Psoas muscle (tissue), 8 donors: ENCODE results near the gene KDM2A. TPM values are rescaled to one million over a fixed set of nuclear protein-coding genes. Genes with fewer than 3 reads are reported as not detected.
"Not testable (repeated sequence)": the region's sequence is repeated elsewhere in the genome, so short reads cannot be mapped to it uniquely, and the experiment has no call there.

Source experiments
- ATAC-seq, 4 donors: fragments of 200-7000 bp; cut with Tn5 transposase; one replicate each; pipeline ENCODE4 v1.9.1; 2020; ENCODE audit warnings: moderate library complexity in 3 of 4, mild to moderate bottlenecking in 2 of 4
- DNase-seq, 2 donors: peaks; one replicate each; pipeline ENCODE4 v3.0.0-alpha.2; 2020
- H3K27ac ChIP-seq: fragments of 200-600 bp; one replicate; pipeline ENCODE4 v1.8.0; 2022
- H3K27me3 ChIP-seq, 3 donors: fragments of 200-600 bp in 1 of 3; one replicate each; pipeline versions ENCODE4 v1.6.1 to v1.8.0; 2013 to 2022; ENCODE audit warnings: low read length in 2 of 3, mild to moderate bottlenecking in 2 of 3, moderate library complexity in 1 of 3; ENCODE audit not compliant: insufficient read depth in 3 of 3
- H3K36me3 ChIP-seq, 2 donors: fragments of 200-600 bp in 1 of 2; one replicate each; pipeline versions ENCODE4 v1.6.1 to v1.8.0; 2013 to 2022; ENCODE audit warnings: low read depth in 1 of 2, mild to moderate bottlenecking in 1 of 2, moderate library complexity in 1 of 2; ENCODE audit not compliant: insufficient read depth in 1 of 2
- H3K4me1 ChIP-seq: fragments of 200-600 bp; one replicate; pipeline ENCODE4 v1.8.0; 2022
- H3K4me3 ChIP-seq: fragments of 200-600 bp; one replicate; pipeline ENCODE4 v1.8.0; 2022; ENCODE audit warnings: mild to moderate bottlenecking
- H3K9me3 ChIP-seq: fragments of 200-600 bp; one replicate; pipeline ENCODE4 v1.8.0; 2022
- WGBS, 3 donors: extraction: QIAGEN DNeasy Blood & Tissue Kit; methylation state at CpG; one replicate each; pipeline versions ENCODE4 v1.1.6 to v1.1.7; 2013; 5-methylcytosine and 5-hydroxymethylcytosine counted together
- intact Hi-C, 2 donors: fragments of 100-400 bp; cut with DNase I; formaldehyde crosslinking; loops; one replicate each; pipeline versions ENCODE4 v1.11.0 to v1.14.2; 2022
- polyA plus RNA-seq, 3 donors: library from polyadenylated mRNA; stranded (reverse); fragments of 200-250 nt; gene quantifications; one replicate each; pipeline ENCODE4 v1.2.3, GENCODE V29; 2013
- total RNA-seq, 4 donors: library from RNA; stranded (reverse); fragmentation: NEBNext Ultra II Directional in 2 of 4; extraction: Animal tissue kit (Norgen Biotek cat#: 25700) in 2 of 4; gene quantifications; one replicate each; pipeline versions ENCODE4 v1.2.1 to v1.2.4, GENCODE V29; 2021 to 2023
- TF ChIP-seq, protein P1 (sequence below): fragments of 200-600 bp; IDR thresholded peaks from one replicate; pipeline ENCODE4 v1.8.0; 2022; ENCODE audit warnings: antibody characterized with exemption
- donor health status: healthy with polysubstance abuse.
- donor health status: DM: no; HTN: no; CAD: no; lungs with moderate emphysema.
- donor health status: Bipolar disorder and iron deficiency.
- donor health status: healthy.
- donor health status: DM: yes; HTN: yes; CAD: no.
- donor health status: DM: no; HTN: no; CAD: no.
- donor health status: DM: no; HTN: no; CAD: no.
- donor health status: DM: yes; HTN: yes; CAD: no.

The KDM2A gene
- total and polyA plus RNA-seq, 7 donors = 26.6 to 67.9 (median 52.4) TPM

DNA sequence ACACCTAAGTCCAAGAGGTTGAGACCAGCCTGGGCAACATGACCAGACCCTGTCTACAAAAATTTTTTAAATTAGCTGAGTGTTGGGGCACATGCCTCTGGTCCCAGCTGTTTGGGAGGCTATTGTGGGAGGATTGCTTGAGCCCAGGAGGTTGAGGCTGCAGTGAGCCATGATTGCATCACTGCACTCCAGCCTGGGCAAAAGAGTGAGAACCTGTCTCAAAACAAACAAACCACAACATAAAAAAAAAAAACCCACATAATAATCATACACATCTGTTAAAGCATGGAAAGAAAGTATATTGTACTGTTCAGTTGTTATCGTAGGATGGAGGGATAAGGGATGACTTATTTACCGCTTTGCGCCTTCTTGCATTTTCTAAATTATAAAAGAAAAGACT, 111.3 kb downstream of the KDM2A start:
- TF ChIP-seq, protein P1, sequence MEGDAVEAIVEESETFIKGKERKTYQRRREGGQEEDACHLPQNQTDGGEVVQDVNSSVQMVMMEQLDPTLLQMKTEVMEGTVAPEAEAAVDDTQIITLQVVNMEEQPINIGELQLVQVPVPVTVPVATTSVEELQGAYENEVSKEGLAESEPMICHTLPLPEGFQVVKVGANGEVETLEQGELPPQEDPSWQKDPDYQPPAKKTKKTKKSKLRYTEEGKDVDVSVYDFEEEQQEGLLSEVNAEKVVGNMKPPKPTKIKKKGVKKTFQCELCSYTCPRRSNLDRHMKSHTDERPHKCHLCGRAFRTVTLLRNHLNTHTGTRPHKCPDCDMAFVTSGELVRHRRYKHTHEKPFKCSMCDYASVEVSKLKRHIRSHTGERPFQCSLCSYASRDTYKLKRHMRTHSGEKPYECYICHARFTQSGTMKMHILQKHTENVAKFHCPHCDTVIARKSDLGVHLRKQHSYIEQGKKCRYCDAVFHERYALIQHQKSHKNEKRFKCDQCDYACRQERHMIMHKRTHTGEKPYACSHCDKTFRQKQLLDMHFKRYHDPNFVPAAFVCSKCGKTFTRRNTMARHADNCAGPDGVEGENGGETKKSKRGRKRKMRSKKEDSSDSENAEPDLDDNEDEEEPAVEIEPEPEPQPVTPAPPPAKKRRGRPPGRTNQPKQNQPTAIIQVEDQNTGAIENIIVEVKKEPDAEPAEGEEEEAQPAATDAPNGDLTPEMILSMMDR = no peak
- Histone ChIP-seq H3K27ac (no peak overlapping the region), H3K9me3 (no peaks in the 10 kb centered on the region), H3K27me3 (no peaks in the 10 kb centered on the region), H3K36me3 (peaks cover 11 to 95% of the 10 kb centered on the region in 2 donors), H3K4me3 (no peak overlapping the region), H3K4me1 (no peaks in the 10 kb centered on the region)
- intact Hi-C loops = no loop called here
- no peak for DNase-seq
- ATAC-seq = no peak
- WGBS, 3 donors = 96 to 98% (median 97%) methylated on average over 3 of the region's 3 CpGs

DNA sequence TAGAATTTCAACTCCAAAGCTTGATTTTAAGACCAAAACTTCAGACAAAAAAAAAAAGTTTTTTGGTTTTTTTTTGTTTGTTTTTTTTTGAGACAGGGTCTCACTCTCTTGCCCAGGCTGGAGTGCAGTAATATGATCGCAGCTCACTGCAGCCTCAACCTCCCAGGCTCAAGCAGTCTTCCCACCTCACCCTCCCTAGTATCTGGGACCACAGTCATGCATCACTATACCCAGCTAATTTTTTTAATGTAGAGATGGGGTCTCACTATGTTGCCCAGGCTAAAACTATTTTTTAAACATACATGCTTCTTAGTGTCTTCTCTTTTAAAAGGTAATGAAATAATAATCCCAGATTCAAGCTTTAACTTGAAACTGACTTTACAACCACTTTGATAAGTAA, 111.8 kb downstream of the KDM2A start:
- H3K9me3 ChIP-seq = no peaks in the 10 kb centered on the region
- peaks cover 11 to 95% of the 10 kb centered on the region in 2 donors for H3K36me3 ChIP-seq
- TF ChIP-seq, protein P1 = no peak
- no peak overlapping the region for H3K27ac ChIP-seq
- DNase-seq = no peak
- no peak for ATAC-seq
- no peaks in the 10 kb centered on the region for H3K4me1 ChIP-seq
- no peaks in the 10 kb centered on the region for H3K27me3 ChIP-seq
- no peak overlapping the region for H3K4me3 ChIP-seq
- WGBS, 3 donors = 91 to 100% (median 96%) methylated on average over 1 of the region's 1 CpG
- intact Hi-C loops = no loop called here

DNA sequence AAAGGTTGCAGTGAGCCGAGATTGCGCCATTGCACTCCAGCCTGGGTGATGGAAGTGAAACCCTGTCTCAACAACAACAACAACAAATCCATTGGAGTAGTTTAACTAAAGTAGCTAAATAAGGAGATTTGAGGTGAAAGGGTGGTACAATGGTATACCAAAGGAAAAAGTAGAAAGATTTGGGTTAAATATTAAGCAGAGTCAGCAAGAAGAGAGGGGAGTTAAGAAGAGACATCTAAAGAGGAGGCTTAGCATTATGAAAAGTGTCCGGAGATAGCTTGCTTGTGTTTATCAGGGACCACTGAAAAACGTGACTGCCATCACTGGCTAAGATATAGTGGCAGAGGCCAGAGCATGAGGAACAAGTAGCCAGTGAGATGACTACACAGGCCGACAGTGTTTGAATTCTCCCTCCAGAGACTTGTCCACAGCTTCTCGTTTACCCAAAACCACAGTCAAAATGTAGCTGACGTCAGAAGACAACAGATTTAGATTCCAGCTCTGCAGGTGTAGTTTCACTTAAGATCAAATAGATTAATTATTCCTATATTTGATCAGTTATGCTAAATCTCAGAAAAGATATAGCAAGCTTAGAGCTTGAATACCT, 114.6 kb downstream of the KDM2A start:
- peaks cover 2 to 72% of the 10 kb centered on the region in 2 donors for H3K36me3 ChIP-seq
- DNase-seq = no peak
- H3K4me3 ChIP-seq = no peak overlapping the region
- H3K4me1 ChIP-seq = peaks cover 6% of the 10 kb centered on the region
- no peak for ATAC-seq
- intact Hi-C loops = no loop called here
- 79 to 85% (median 81%) methylated on average over 7 of the region's 7 CpGs for WGBS, 3 donors
- H3K27ac ChIP-seq = no peak overlapping the region
- H3K27me3 ChIP-seq = no peaks in the 10 kb centered on the region
- TF ChIP-seq, protein P1 = no peak
- no peaks in the 10 kb centered on the region for H3K9me3 ChIP-seq

DNA sequence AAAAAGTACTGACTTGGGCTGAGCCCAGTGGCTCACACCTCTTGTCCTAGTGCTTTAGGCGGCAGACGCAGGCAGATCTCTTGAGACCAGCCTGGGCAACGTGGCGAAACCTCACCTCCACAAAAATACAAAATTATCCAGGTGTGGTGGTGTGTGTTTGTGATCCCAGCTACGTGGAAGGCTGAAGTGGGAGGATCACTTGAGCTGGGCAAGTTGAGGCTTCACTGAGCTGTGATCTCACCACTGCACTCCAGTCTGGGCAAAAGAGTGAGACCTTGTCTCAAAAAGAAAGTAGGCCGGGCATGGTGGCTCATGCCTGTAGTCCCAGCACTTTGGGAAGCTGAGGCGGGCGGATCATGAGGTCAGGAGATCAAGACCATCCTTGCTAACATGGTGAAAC, 115.5 kb downstream of the KDM2A start:
- H3K4me3 ChIP-seq, H3K27ac ChIP-seq, intact Hi-C loops, H3K9me3 ChIP-seq, ATAC-seq, DNase-seq, H3K27me3 ChIP-seq: not testable (repeated sequence)
- WGBS, 3 donors = 90 to 97% (median 93%) methylated on average over 8 of the region's 8 CpGs
- H3K4me1 ChIP-seq = peaks cover 15% of the 10 kb centered on the region
- H3K36me3 ChIP-seq = peaks cover 0 to 63% of the 10 kb centered on the region in 2 donors

DNA sequence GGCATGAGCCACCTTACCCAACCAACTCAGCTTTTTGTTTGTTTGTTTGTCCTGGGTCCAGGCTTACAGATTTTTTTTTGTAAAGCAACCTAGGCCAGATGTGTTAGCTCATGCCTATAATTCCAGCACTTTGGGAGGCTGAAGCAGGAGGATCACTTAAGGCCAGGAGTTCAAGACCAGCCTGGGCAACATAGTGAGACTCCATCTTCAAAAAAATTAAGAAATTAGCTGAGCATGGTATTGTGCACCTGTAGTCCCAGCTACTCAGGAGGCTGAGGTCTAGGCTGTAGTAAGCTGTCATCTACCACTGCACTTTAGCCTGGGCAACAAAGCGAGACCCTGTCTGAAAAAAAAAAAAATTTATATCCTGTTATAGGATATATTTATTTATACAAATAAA, 118.5 kb downstream of the KDM2A start:
- intact Hi-C loops = no loop called here
- DNase-seq = no peak
- Histone ChIP-seq H3K4me1 (peaks cover 32% of the 10 kb centered on the region), H3K9me3 (no peaks in the 10 kb centered on the region), H3K27ac (no peak overlapping the region), H3K27me3 (no peaks in the 10 kb centered on the region), H3K4me3 (no peak overlapping the region), H3K36me3 (peaks cover 0 to 33% of the 10 kb centered on the region in 2 donors)
- TF ChIP-seq, protein P1 = no peak
- ATAC-seq = no peak
- 97 to 100% (median 99%) methylated on average over 1 of the region's 1 CpG for WGBS, 3 donors
